ENCODE measurements around the gene DHH. TPM values are rescaled to one million over a fixed set of nuclear protein-coding genes. Genes with fewer than 3 reads are reported as not detected.

DHH gene
- total and polyA plus RNA-seq, 9 of the 15 experiments (the other 6 are each of a cell fraction or from before 2014, with no cell fraction given): 0.07 to 2.6 (median 0.54) TPM

- no peak for TF ChIP-seq MYBL2 (IDR thresholded peaks at IDR 0.05; ENCODE audit: low read depth)
- no peak for TF ChIP-seq MYBL2 (CRISPR knock-in tag; IDR thresholded peaks at IDR 0.05; ENCODE audit: borderline replicate concordance)
- no peak for TF ChIP-seq ZNF23 (CRISPR knock-in tag; IDR thresholded peaks at IDR 0.05)
- TF ChIP-seq HNRNPK (IDR thresholded peaks at IDR 0.05; ENCODE audit: low read depth, low read length, poor library complexity, severe bottlenecking): no peak
- no peak for TF ChIP-seq SIRT6 (IDR thresholded peaks at IDR 0.05; ENCODE audit: low read depth, low read length)
- TF ChIP-seq ZNF212 (CRISPR knock-in tag; IDR thresholded peaks at IDR 0.05): no peak; the same call in 1 of the 2 replicates
- TF ChIP-seq ETV1 (tag; conservative IDR thresholded peaks at IDR 0.05; ENCODE audit: low read depth): no peak; the same call in 1 of the 2 replicates
- TF ChIP-seq DACH1 (IDR thresholded peaks at IDR 0.05; ENCODE audit: partially characterized antibody): no peak
- no peak for TF ChIP-seq MEF2A (IDR thresholded peaks at IDR 0.05; ENCODE audit: control insufficient read depth, low read depth, low read length)
- no peak for TF ChIP-seq HMBOX1 (IDR thresholded peaks at IDR 0.05)
- no peak for TF ChIP-seq SLC30A9 (CRISPR knock-in tag; IDR thresholded peaks at IDR 0.05)
- TF ChIP-seq CTCFL (IDR thresholded peaks at IDR 0.05; ENCODE audit: borderline replicate concordance, insufficient read depth, low read depth, low read length, poor library complexity, severe bottlenecking): no peak
- no peak for TF ChIP-seq ZBTB8A (IDR thresholded peaks at IDR 0.05; ENCODE audit: partially characterized antibody)
- no peak for TF ChIP-seq ZBTB12 (CRISPR knock-in tag; IDR thresholded peaks at IDR 0.05)
- TF ChIP-seq TCFL5 (CRISPR knock-in tag; conservative IDR thresholded peaks at IDR 0.05): no peak
- TF ChIP-seq ZSCAN29 (IDR thresholded peaks at IDR 0.05): no peak
- TF ChIP-seq ZNF274 (IDR thresholded peaks at IDR 0.05; ENCODE audit: borderline replicate concordance, low read depth, low read length): no peak
- TF ChIP-seq FOXJ3 (CRISPR knock-in tag; IDR thresholded peaks at IDR 0.05): no peak
- no peak for TF ChIP-seq NEUROD1 (IDR thresholded peaks at IDR 0.05; ENCODE audit: borderline replicate concordance, low read depth, low read length, partially characterized antibody)
- no peak for TF ChIP-seq TCF7L2 (IDR thresholded peaks at IDR 0.05; ENCODE audit: low read depth, low read length)
- no peak for TF ChIP-seq PCBP1 (IDR thresholded peaks at IDR 0.05; ENCODE audit: low read depth, low read length, poor library complexity, severe bottlenecking)
- TF ChIP-seq FOXO4 (CRISPR knock-in tag; IDR thresholded peaks at IDR 0.05): no peak
- peak; percentile 72 for TF ChIP-seq FOSL1 (tag; conservative IDR thresholded peaks at IDR 0.05)
- TF ChIP-seq PHTF2 (CRISPR knock-in tag; IDR thresholded peaks at IDR 0.05): no peak
Observed at GRCh38 chr12:49088150-49088931, 6.3 kb downstream of the DHH start (continued).
